ENCODE data around the gene CABYR. TPM values are rescaled to one million over a fixed set of nuclear protein-coding genes. Genes with fewer than 3 reads are reported as not detected.

The CABYR gene
- total and polyA plus RNA-seq, 12 donors, result 0.19 to 0.68 (median 0.47) TPM; not detected in 6

DNA sequence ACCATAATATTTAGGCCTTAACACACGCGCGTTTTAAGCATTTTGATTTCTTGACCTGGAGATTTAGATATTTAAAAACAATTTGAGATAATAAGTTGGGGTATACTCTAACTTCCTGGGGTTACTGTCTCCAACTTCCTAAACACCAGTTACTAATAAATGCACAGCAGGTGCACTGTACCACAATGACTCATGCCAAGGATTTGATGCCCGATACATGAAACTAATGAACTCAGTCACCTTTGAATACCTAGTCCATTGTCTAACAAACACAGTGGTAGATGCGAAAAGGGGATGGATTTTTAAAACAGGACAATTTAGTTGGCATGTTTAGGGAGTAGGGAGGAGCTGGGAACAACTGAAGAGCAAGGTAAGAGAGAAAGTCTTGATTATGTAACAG, 21.2 kb downstream of the CABYR start:
- intact Hi-C loops (cut with DNase I), result no loop called here
- no peak overlapping the region for H3K27ac ChIP-seq
- DNase-seq (no peak), ATAC-seq (no peak)
- no peaks in the 10 kb centered on the region for H3K9me3 ChIP-seq
- TF ChIP-seq, protein P1, sequence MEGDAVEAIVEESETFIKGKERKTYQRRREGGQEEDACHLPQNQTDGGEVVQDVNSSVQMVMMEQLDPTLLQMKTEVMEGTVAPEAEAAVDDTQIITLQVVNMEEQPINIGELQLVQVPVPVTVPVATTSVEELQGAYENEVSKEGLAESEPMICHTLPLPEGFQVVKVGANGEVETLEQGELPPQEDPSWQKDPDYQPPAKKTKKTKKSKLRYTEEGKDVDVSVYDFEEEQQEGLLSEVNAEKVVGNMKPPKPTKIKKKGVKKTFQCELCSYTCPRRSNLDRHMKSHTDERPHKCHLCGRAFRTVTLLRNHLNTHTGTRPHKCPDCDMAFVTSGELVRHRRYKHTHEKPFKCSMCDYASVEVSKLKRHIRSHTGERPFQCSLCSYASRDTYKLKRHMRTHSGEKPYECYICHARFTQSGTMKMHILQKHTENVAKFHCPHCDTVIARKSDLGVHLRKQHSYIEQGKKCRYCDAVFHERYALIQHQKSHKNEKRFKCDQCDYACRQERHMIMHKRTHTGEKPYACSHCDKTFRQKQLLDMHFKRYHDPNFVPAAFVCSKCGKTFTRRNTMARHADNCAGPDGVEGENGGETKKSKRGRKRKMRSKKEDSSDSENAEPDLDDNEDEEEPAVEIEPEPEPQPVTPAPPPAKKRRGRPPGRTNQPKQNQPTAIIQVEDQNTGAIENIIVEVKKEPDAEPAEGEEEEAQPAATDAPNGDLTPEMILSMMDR (IDR thresholded peaks at IDR 0.05), result no peak
- H3K4me1 ChIP-seq, result no peaks in the 10 kb centered on the region
- 96 to 97% methylated on average over 5 of the region's 5 CpGs for WGBS, 2 donors
- H3K4me3 ChIP-seq, result no peak overlapping the region
- peaks cover 0 to 100% (median 62%) of the 10 kb centered on the region in 9 donors for H3K36me3 ChIP-seq
- no peaks in the 10 kb centered on the region for H3K27me3 ChIP-seq

DNA sequence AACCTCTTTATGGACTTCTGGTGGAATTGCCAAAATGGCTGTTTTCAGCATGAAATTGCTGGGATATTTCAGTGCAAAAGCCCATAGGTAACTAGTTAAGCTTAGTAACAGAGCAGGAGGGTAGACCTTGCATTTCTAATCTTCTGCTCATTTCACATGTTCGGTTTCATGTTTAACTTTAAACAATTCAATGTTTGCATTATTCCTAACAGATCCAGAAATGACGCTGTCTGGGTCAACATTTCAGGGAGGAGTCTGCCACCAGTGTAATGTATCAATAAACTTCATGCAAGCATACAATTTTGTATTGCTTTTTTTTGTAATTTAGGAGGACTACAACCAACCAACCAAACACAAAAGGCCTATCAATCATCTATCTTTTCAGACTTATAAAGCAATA, 22.4 kb downstream of the CABYR start:
- Histone ChIP-seq H3K4me3 (no peak overlapping the region), H3K27ac (no peak overlapping the region), H3K36me3 (peaks cover 0 to 100% (median 72%) of the 10 kb centered on the region in 9 donors), H3K27me3 (no peaks in the 10 kb centered on the region), H3K4me1 (no peaks in the 10 kb centered on the region), H3K9me3 (no peaks in the 10 kb centered on the region)
- TF ChIP-seq, protein P1 (IDR thresholded peaks at IDR 0.05), result no peak
- ATAC-seq, result no peak
- DNase-seq, result no peak
- WGBS, 2 donors, result 95 to 96% methylated on average over 2 of the region's 2 CpGs
- intact Hi-C loops (cut with DNase I), result no loop called here

GRCh38 chr18:24168496-24168895, 29.6 kb downstream of the CABYR start:
- ATAC-seq, result no peak

GRCh38 chr18:24170360-24170759, 31.5 kb downstream of the CABYR start:
- Histone ChIP-seq H3K36me3 (peaks cover 0 to 100% (median 29%) of the 10 kb centered on the region in 9 donors), H3K27me3 (no peaks in the 10 kb centered on the region), H3K4me3 (no peak overlapping the region), H3K9me3 (no peaks in the 10 kb centered on the region), H3K4me1 (no peaks in the 10 kb centered on the region), H3K27ac (no peak overlapping the region)
- no peak for ATAC-seq
- intact Hi-C loops (cut with DNase I), result loop anchor here in 3 of 10 donors (10.0 kb wide), 2 partner anchors 184 to 314 kb away; no protein-coding TSS in a partner anchor
- TF ChIP-seq, protein P1 (IDR thresholded peaks at IDR 0.05), result no peak
- WGBS, 2 donors, result 90 to 94% methylated on average over 8 of the region's 8 CpGs
- no peak for DNase-seq

More at GRCh38 chr18:24168496-24168895, 29.6 kb downstream of the CABYR start:
- TF ChIP-seq, protein P1 (IDR thresholded peaks at IDR 0.05), result no peak
- Histone ChIP-seq H3K27ac (no peak overlapping the region), H3K9me3 (no peaks in the 10 kb centered on the region), H3K4me1 (no peaks in the 10 kb centered on the region), H3K36me3 (peaks cover 0 to 100% (median 43%) of the 10 kb centered on the region in 9 donors), H3K4me3 (no peak overlapping the region), H3K27me3 (no peaks in the 10 kb centered on the region)
- DNase-seq, result no peak
- intact Hi-C loops (cut with DNase I), result no loop called here
- 82 to 83% methylated on average over 7 of the region's 7 CpGs for WGBS, 2 donors

All from heart right ventricle (tissue), 16 donors.